Naive thymus-derived CD4-positive, alpha-beta T cell (primary cell): Measurements from ENCODE around the gene CCL2. TPM values are rescaled to one million over a fixed set of nuclear protein-coding genes. Genes with fewer than 3 reads are reported as not detected.

ENCODE experiments used
- ATAC-seq: fragments of 150-1000 bp; cut with Tn5 transposase; 2 replicates; pipeline ENCODE4 v1.10.0; 2021; ENCODE audit warnings: mild to moderate bottlenecking, moderate library complexity
- CTCF ChIA-PET: fragments of 350-600 bp; sonication (Branson Sonifier 250); formaldehyde crosslinking; loops from one replicate; lab custom pipeline; 2021; ENCODE audit warnings: antibody characterized with exemption; lab: Charles Lee
- POLR2A ChIA-PET: fragments of 350-600 bp; sonication (Branson Sonifier 250); formaldehyde crosslinking; loops from one replicate; lab custom pipeline; 2021; ENCODE audit warnings: antibody characterized with exemption, inconsistent platforms; lab: Charles Lee
- DNase-seq, 9 donors: peaks; one replicate each; pipeline versions ENCODE4 v3.0.0 to v3.0.0-alpha.2; 2020 to 2022; ENCODE audit warnings: mixed read lengths in 1 of 9
- H3K27ac ChIP-seq: one replicate; pipeline ENCODE4 v1.7.0; 2013; ENCODE audit warnings: mild to moderate bottlenecking, low read depth, low read length, moderate library complexity
- H3K27me3 ChIP-seq, 2 donors: one replicate each; pipeline ENCODE4 v1.7.0; 2013; ENCODE audit warnings: low read length in 2 of 2, mild to moderate bottlenecking in 2 of 2, moderate library complexity in 2 of 2; ENCODE audit not compliant: control insufficient read depth in 2 of 2, insufficient read depth in 2 of 2
- H3K36me3 ChIP-seq, 3 experiments: 1 replicate in 2 of 3; 2 replicates in 1 of 3; pipeline ENCODE4 v1.7.0; 2013; ENCODE audit warnings: low read length in 3 of 3, mild to moderate bottlenecking in 3 of 3, moderate library complexity in 1 of 3; ENCODE audit not compliant: insufficient read depth in 3 of 3, control insufficient read depth in 2 of 3
- H3K4me1 ChIP-seq, 2 donors: one replicate each; pipeline ENCODE4 v1.7.0; 2013; ENCODE audit warnings: low read length in 2 of 2, mild to moderate bottlenecking in 2 of 2, moderate library complexity in 1 of 2; ENCODE audit not compliant: control insufficient read depth in 2 of 2, insufficient read depth in 2 of 2
- H3K4me3 ChIP-seq: 2 replicates; pipeline ENCODE4 v1.7.0; 2013; ENCODE audit warnings: mild to moderate bottlenecking, low read length
- H3K9me3 ChIP-seq, 3 experiments: 1 replicate in 2 of 3; 2 replicates in 1 of 3; pipeline ENCODE4 v1.7.0; 2013; ENCODE audit warnings: low read length in 3 of 3; ENCODE audit not compliant: control insufficient read depth in 2 of 3
- H3K27ac Mint-ChIP-seq, 9 donors: one replicate each; pipeline ENCODE4 v1.8.0; 2020 to 2022; ENCODE audit warnings: mixed read lengths in 9 of 9, mild to moderate bottlenecking in 8 of 9, moderate library complexity in 5 of 9, inconsistent platforms in 2 of 9
- H3K27me3 Mint-ChIP-seq, 5 donors: one replicate each; pipeline ENCODE4 v1.8.0; 2021 to 2022; ENCODE audit warnings: mixed read lengths in 5 of 5, mild to moderate bottlenecking in 1 of 5
- H3K36me3 Mint-ChIP-seq, 5 donors: one replicate each; pipeline ENCODE4 v1.8.0; 2020 to 2022; ENCODE audit warnings: mixed read lengths in 5 of 5, mild to moderate bottlenecking in 3 of 5, inconsistent platforms in 1 of 5
- H3K4me1 Mint-ChIP-seq, 7 donors: one replicate each; pipeline ENCODE4 v1.8.0; 2020 to 2022; ENCODE audit warnings: mixed read lengths in 7 of 7, mild to moderate bottlenecking in 3 of 7, inconsistent platforms in 1 of 7
- H3K4me3 Mint-ChIP-seq, 10 donors: one replicate each; pipeline ENCODE4 v1.8.0; 2020 to 2022; ENCODE audit warnings: mild to moderate bottlenecking in 10 of 10, mixed read lengths in 10 of 10, moderate library complexity in 6 of 10, inconsistent platforms in 2 of 10
- H3K9me3 Mint-ChIP-seq, 11 donors: one replicate each; pipeline ENCODE4 v1.8.0; 2020 to 2022; ENCODE audit warnings: mixed read lengths in 11 of 11, mild to moderate bottlenecking in 4 of 11, inconsistent platforms in 1 of 11, moderate library complexity in 1 of 11
- intact Hi-C, 2 donors: fragments of 100-400 bp; cut with micrococcal nuclease; formaldehyde crosslinking; loops; one replicate each; pipeline ENCODE4 v1.15.1; 2023
- polyA plus RNA-seq, 2 donors: library from polyadenylated mRNA; unstranded; fragments of 300-500 nt; fragmentation: Illumina TruSeq; gene quantifications; one replicate each; pipeline ENCODE4 v1.2.3, GENCODE V29; 2021
- total RNA-seq, 6 experiments: library from RNA in 5 of 6; stranded (reverse) in 5 of 6; gene quantifications; 1 replicate in 5 of 6; 2 replicates in 1 of 6; pipeline ENCODE4 v1.2.3 and lab custom pipeline; 2021 to 2026

The CCL2 gene
- total and polyA plus RNA-seq, 7 experiments from 2014 or later = 0.31 to 13.6 (median 10.4) TPM; not detected in 4

GRCh38 chr17:34236281-34236892 is 18.7 kb upstream of the CCL2 start:
- intact Hi-C loops = no loop called here
- no peak overlapping the region for H3K4me3 ChIP-seq
- ChIA-PET POLR2A (no interaction called here), CTCF (no interaction called here)
- H3K36me3 Mint-ChIP-seq = no peaks in the 10 kb centered on the region
- peaks cover 0 to under 1% (median 0%) of the 10 kb centered on the region in 11 donors for H3K9me3 Mint-ChIP-seq
- no peak overlapping the region for H3K27ac Mint-ChIP-seq
- H3K4me1 ChIP-seq = no peaks in the 10 kb centered on the region
- no peaks in the 10 kb centered on the region for H3K36me3 ChIP-seq
- no peak overlapping the region for H3K4me3 Mint-ChIP-seq
- H3K9me3 ChIP-seq = no peaks in the 10 kb centered on the region
- ATAC-seq (no peak), DNase-seq (no peak)
- H3K27me3 Mint-ChIP-seq = peaks cover 11 to 39% (median 15%) of the 10 kb centered on the region in 5 donors
- peaks cover 0 to 6% (median 0%) of the 10 kb centered on the region in 7 donors for H3K4me1 Mint-ChIP-seq
- H3K27me3 ChIP-seq = no peaks in the 10 kb centered on the region
- H3K27ac ChIP-seq = no peak overlapping the region

- ChIA-PET CTCF (no interaction called here), POLR2A (no interaction called here)
- peaks cover 0 to 6% (median 0%) of the 10 kb centered on the region in 7 donors for H3K4me1 Mint-ChIP-seq
- DNase-seq (no peak), ATAC-seq (no peak)
- H3K9me3 Mint-ChIP-seq = no peaks in the 10 kb centered on the region
- no peak overlapping the region for H3K27ac Mint-ChIP-seq
- peaks cover 9 to 39% (median 13%) of the 10 kb centered on the region in 5 donors for H3K27me3 Mint-ChIP-seq
- no peak overlapping the region for H3K4me3 ChIP-seq
- H3K27ac ChIP-seq = no peak overlapping the region
- H3K27me3 ChIP-seq = no peaks in the 10 kb centered on the region
- no peak overlapping the region for H3K4me3 Mint-ChIP-seq
- no peaks in the 10 kb centered on the region for H3K36me3 ChIP-seq
- H3K4me1 ChIP-seq = no peaks in the 10 kb centered on the region
- H3K9me3 ChIP-seq = no peaks in the 10 kb centered on the region
- H3K36me3 Mint-ChIP-seq = no peaks in the 10 kb centered on the region
- intact Hi-C loops = no loop called here
These were observed 17.6 kb upstream of the CCL2 start for GRCh38 chr17:34237458-34237857.

DNA sequence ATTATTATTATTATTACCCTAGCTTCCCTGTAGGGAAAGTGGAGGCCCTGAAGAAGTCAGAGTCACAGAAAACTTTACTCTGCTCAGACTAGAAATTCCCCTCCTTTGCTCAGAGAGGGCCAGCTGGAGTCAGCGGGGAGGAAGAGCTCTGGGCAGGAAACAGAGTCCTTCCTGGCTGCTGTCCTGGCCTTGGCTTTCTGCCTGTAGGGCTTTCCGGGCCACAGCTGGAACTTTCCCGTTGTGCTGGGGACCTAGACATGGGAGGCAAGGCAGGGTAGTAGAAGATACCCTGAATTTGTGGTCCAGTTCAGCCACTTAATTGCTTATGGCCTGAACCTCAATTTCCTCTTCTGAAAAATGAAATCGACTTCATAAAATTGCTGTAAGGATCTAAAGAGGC is 14.0 kb upstream of the CCL2 start:
- POLR2A ChIA-PET = no interaction called here
- Histone ChIP-seq H3K27me3 (no peaks in the 10 kb centered on the region), H3K4me3 (no peak overlapping the region), H3K4me1 (no peaks in the 10 kb centered on the region), H3K27ac (no peak overlapping the region), H3K36me3 (no peaks in the 10 kb centered on the region), H3K9me3 (no peaks in the 10 kb centered on the region)
- intact Hi-C loops = no loop called here
- peaks cover 0 to 6% (median 0%) of the 10 kb centered on the region in 7 donors for H3K4me1 Mint-ChIP-seq
- no peak overlapping the region for H3K4me3 Mint-ChIP-seq
- H3K9me3 Mint-ChIP-seq = no peaks in the 10 kb centered on the region
- no peaks in the 10 kb centered on the region for H3K36me3 Mint-ChIP-seq
- CTCF ChIA-PET = no interaction called here
- peaks cover 0 to 23% (median 8%) of the 10 kb centered on the region in 5 donors for H3K27me3 Mint-ChIP-seq
- DNase-seq = no peak
- no peak for ATAC-seq
- no peak overlapping the region for H3K27ac Mint-ChIP-seq

GRCh38 chr17:34242587-34243363 is 12.3 kb upstream of the CCL2 start:
- H3K4me3 Mint-ChIP-seq = no peak overlapping the region
- H3K4me1 Mint-ChIP-seq = no peaks in the 10 kb centered on the region
- no peak overlapping the region for H3K27ac Mint-ChIP-seq
- Histone ChIP-seq H3K27ac (no peak overlapping the region), H3K27me3 (no peaks in the 10 kb centered on the region), H3K4me1 (no peaks in the 10 kb centered on the region), H3K4me3 (no peak overlapping the region), H3K9me3 (no peaks in the 10 kb centered on the region), H3K36me3 (no peaks in the 10 kb centered on the region)
- intact Hi-C loops = no loop called here
- H3K9me3 Mint-ChIP-seq = no peaks in the 10 kb centered on the region
- DNase-seq (no peak), ATAC-seq (peak; percentile 58)
- no peaks in the 10 kb centered on the region for H3K36me3 Mint-ChIP-seq
- peaks cover 0 to 15% (median 8%) of the 10 kb centered on the region in 5 donors for H3K27me3 Mint-ChIP-seq
- ChIA-PET POLR2A (no interaction called here), CTCF (no interaction called here)

- no peak for DNase-seq
- no peak overlapping the region for H3K4me3 ChIP-seq
- intact Hi-C loops = no loop called here
- H3K27me3 ChIP-seq = no peaks in the 10 kb centered on the region
- no peaks in the 10 kb centered on the region for H3K4me1 ChIP-seq
- no peak overlapping the region for H3K27ac Mint-ChIP-seq
- H3K9me3 ChIP-seq = no peaks in the 10 kb centered on the region
- H3K9me3 Mint-ChIP-seq = no peaks in the 10 kb centered on the region
- no peaks in the 10 kb centered on the region for H3K4me1 Mint-ChIP-seq
- CTCF ChIA-PET = no interaction called here
- H3K4me3 Mint-ChIP-seq = no peak overlapping the region
- no peaks in the 10 kb centered on the region for H3K36me3 Mint-ChIP-seq
- no peak overlapping the region for H3K27ac ChIP-seq
- POLR2A ChIA-PET = no interaction called here
- H3K27me3 Mint-ChIP-seq = peaks cover 0 to 15% (median 10%) of the 10 kb centered on the region in 5 donors
- H3K36me3 ChIP-seq = no peaks in the 10 kb centered on the region
- ATAC-seq = no peak
These were observed 11.4 kb upstream of the CCL2 start for GRCh38 chr17:34243364-34244320.

DNA sequence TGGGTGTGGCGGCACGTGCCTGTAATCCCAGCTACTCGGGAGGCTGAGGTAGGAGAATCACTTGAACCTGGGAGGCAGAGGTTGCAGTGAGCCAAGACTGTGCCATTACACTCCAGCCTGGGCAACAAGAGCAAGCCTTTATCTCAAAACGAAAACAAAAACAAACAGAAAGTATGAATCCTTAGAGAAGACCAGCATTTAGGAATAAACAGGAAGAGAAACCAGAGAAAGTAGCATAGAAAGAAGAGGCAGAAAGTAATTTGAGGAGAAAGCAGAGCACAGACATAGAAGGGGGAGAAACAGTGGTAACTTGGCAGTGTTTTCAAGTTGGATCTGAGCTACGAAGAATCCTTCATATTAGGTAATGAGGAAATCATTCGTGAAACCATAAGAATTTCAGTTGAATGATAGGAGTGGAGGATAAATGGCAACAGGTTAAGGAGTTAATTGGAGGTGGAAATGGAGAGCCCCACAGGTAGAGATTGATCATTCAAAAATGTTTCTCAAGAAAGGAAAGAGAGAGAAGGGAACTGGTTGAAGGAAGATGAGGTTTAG is 9.7 kb upstream of the CCL2 start:
- POLR2A ChIA-PET = no interaction called here
- CTCF ChIA-PET = no interaction called here
- Histone ChIP-seq H3K27ac (no peak overlapping the region), H3K4me3 (no peak overlapping the region), H3K4me1 (no peaks in the 10 kb centered on the region), H3K27me3 (no peaks in the 10 kb centered on the region), H3K36me3 (no peaks in the 10 kb centered on the region), H3K9me3 (no peaks in the 10 kb centered on the region)
- H3K4me1 Mint-ChIP-seq = peaks cover 0 to 2% (median 0%) of the 10 kb centered on the region in 7 donors
- ATAC-seq = no peak
- DNase-seq = no peak
- no peaks in the 10 kb centered on the region for H3K36me3 Mint-ChIP-seq
- H3K27ac Mint-ChIP-seq = no peak overlapping the region
- no peak overlapping the region for H3K4me3 Mint-ChIP-seq
- H3K9me3 Mint-ChIP-seq = peaks cover 0 to 1% (median 0%) of the 10 kb centered on the region in 11 donors
- intact Hi-C loops = no loop called here
- H3K27me3 Mint-ChIP-seq = peaks cover 0 to 9% (median 0%) of the 10 kb centered on the region in 5 donors
